ENCODE measurements around the gene GLA.

The GLA gene

DNA sequence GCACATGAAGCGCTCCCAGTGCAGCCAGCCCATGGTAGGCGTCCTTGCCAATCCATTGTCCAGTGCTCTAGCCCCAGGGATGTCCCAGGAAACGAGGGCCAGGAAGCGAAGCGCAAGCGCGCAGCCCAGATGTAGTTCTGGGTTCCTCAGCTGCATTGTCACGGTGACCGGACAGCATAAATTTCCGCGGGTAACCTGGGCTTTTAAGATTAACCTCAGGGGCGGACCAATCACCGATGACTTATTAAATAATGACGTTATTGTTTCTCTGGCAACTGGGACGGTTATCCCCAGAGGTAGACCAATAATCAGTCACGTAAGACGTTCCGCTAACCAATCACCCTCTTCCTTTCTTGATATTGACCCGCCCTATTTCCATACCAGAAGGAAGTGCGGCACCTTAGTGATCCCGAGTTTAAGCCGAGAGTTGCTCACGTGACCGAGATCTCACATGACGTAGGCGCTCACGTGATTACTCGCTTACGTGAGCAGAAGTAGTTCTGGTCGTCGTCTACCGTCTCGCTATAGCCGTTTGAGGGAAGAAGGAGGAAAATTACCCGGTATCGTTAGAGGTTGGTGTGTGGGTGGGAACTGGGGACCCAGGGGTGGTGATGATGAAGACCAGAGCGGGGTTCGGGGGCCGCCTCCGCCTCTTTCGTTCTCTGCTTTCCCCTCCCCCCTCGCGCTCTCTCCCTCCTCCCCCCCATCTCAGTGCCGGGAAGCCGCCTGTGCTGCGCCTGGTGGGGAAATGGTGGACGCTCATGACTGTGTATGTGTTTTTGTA lies at the start of gene GLA, which contains the start of gene HNRNPH2:
GLA (minus strand) TSS at position 178 of the 784 bp plus-strand sequence; CDS start at position 156, 22 bp downstream.
HNRNPH2 (plus strand) TSS at position 475 of the 784 bp plus-strand sequence. CDS start 3,767 bp downstream, outside the sequence.
- H3K9ac ChIP-seq (ENCODE audit: low read length) = peak within 1 kb of the TSS; percentile 85
- no peaks in the 10 kb centered on the region for H3K9me3 ChIP-seq (ENCODE audit: low read length)
- H3K27me3 ChIP-seq (ENCODE audit: control insufficient read depth in 1 of 2, insufficient read depth in 2 of 2, low read length in 2 of 2) = no peaks in the 10 kb centered on the region
- peaks cover 10% of the 10 kb centered on the region for H3K36me3 ChIP-seq (ENCODE audit: insufficient read depth, low read length)
- peak within 1 kb of the TSS; percentile 56 to 61 for H3K4me3 ChIP-seq (ENCODE audit: low read depth in 1 of 2, low read length in 2 of 2)
- peaks cover 4% of the 10 kb centered on the region for H3K4me1 ChIP-seq (ENCODE audit: insufficient read depth, low read length)
- peak within 1 kb of the TSS; percentile 71 for H3K27ac ChIP-seq (ENCODE audit: low read depth, low read length)

DNA sequence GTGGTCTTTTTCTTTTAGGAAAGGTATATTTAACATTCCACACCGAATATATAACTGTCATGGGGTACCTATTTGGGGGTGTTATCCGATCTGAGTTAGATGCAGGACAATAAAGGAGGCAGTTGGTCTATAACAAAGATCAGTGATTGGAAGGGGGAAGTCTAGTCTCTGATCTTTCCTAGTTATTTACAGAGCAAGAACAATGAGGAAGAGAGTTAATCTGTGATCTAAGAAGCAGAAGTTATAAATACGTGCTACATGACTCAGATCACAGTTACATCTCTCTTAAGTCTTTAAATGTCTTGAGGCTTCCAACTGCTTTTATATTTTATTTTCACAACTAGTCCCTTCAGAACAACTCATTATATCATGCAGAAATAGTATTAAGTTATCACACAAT lies 44.3 kb upstream of the GLA start:
- H3K27me3 ChIP-seq (ENCODE audit: control insufficient read depth in 1 of 2, insufficient read depth in 2 of 2, low read length in 2 of 2) = no peaks in the 10 kb centered on the region
- H3K4me1 ChIP-seq (ENCODE audit: insufficient read depth, low read length) = no peaks in the 10 kb centered on the region
- peaks cover 7% of the 10 kb centered on the region for H3K36me3 ChIP-seq (ENCODE audit: insufficient read depth, low read length)
- no peak overlapping the region for H3K4me3 ChIP-seq (ENCODE audit: low read depth in 1 of 2, low read length in 2 of 2)
- H3K9me3 ChIP-seq (ENCODE audit: low read length) = no peaks in the 10 kb centered on the region
- no peak overlapping the region for H3K27ac ChIP-seq (ENCODE audit: low read depth, low read length)
- no peak overlapping the region for H3K9ac ChIP-seq (ENCODE audit: low read length)

- no peak overlapping the region for H3K4me3 ChIP-seq (ENCODE audit: low read depth in 1 of 2, low read length in 2 of 2)
- no peaks in the 10 kb centered on the region for H3K9me3 ChIP-seq (ENCODE audit: low read length)
- no peaks in the 10 kb centered on the region for H3K27me3 ChIP-seq (ENCODE audit: control insufficient read depth in 1 of 2, insufficient read depth in 2 of 2, low read length in 2 of 2)
- no peaks in the 10 kb centered on the region for H3K4me1 ChIP-seq (ENCODE audit: insufficient read depth, low read length)
- H3K9ac ChIP-seq (ENCODE audit: low read length) = no peak overlapping the region
- H3K27ac ChIP-seq (ENCODE audit: low read depth, low read length) = no peak overlapping the region
- peaks cover 7% of the 10 kb centered on the region for H3K36me3 ChIP-seq (ENCODE audit: insufficient read depth, low read length)
Observed at GRCh38 chrX:101450961-101451360, 43.2 kb upstream of the GLA start.

- peaks cover 7% of the 10 kb centered on the region for H3K36me3 ChIP-seq (ENCODE audit: insufficient read depth, low read length)
- no peak overlapping the region for H3K27ac ChIP-seq (ENCODE audit: low read depth, low read length)
- H3K27me3 ChIP-seq (ENCODE audit: control insufficient read depth in 1 of 2, insufficient read depth in 2 of 2, low read length in 2 of 2) = no peaks in the 10 kb centered on the region
- H3K4me1 ChIP-seq (ENCODE audit: insufficient read depth, low read length) = no peaks in the 10 kb centered on the region
- no peak overlapping the region for H3K4me3 ChIP-seq (ENCODE audit: low read depth in 1 of 2, low read length in 2 of 2)
- H3K9me3 ChIP-seq (ENCODE audit: low read length) = no peaks in the 10 kb centered on the region
- no peak overlapping the region for H3K9ac ChIP-seq (ENCODE audit: low read length)
Observed at GRCh38 chrX:101450085-101450484, 42.4 kb upstream of the GLA start.

DNA sequence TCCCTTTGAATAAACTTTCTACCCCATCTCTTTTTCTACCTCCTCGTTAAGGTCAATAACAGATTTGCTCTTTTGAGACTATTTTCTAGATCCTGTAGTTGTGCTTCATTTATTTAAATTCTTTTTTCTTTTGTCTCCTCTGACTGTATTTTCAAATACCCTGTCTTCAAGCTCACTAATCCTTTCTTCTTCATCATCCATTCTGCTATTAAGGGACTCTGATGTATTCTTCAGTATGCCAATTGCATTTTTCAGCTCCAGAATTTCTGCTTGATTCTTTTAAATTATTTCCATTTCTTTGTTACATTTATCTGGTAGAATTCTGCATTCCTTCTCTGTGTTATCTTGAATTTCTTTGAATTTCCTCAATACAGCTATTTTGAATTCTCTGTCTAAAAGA lies 41.6 kb upstream of the GLA start:
- no peak overlapping the region for H3K9ac ChIP-seq (ENCODE audit: low read length)
- H3K27ac ChIP-seq (ENCODE audit: low read depth, low read length) = no peak overlapping the region

GRCh38 chrX:101442085-101442484 lies 34.4 kb upstream of the GLA start:
- Histone ChIP-seq H3K9me3 (ENCODE audit: low read length) (no peaks in the 10 kb centered on the region), H3K4me1 (ENCODE audit: insufficient read depth, low read length) (no peaks in the 10 kb centered on the region), H3K9ac (ENCODE audit: low read length) (no peak overlapping the region), H3K4me3 (ENCODE audit: low read depth in 1 of 2, low read length in 2 of 2) (no peak overlapping the region), H3K27me3 (ENCODE audit: control insufficient read depth in 1 of 2, insufficient read depth in 2 of 2, low read length in 2 of 2) (no peaks in the 10 kb centered on the region), H3K27ac (ENCODE audit: low read depth, low read length) (no peak overlapping the region), H3K36me3 (ENCODE audit: insufficient read depth, low read length) (peaks cover 14% of the 10 kb centered on the region)

More for the DNA sequence above, 41.6 kb upstream of the GLA start:
- Histone ChIP-seq H3K27me3 (ENCODE audit: control insufficient read depth in 1 of 2, insufficient read depth in 2 of 2, low read length in 2 of 2) (no peaks in the 10 kb centered on the region), H3K4me3 (ENCODE audit: low read depth in 1 of 2, low read length in 2 of 2) (no peak overlapping the region), H3K4me1 (ENCODE audit: insufficient read depth, low read length) (no peaks in the 10 kb centered on the region), H3K9me3 (ENCODE audit: low read length) (no peaks in the 10 kb centered on the region), H3K36me3 (ENCODE audit: insufficient read depth, low read length) (peaks cover 7% of the 10 kb centered on the region)

- H3K36me3 ChIP-seq (ENCODE audit: insufficient read depth, low read length) = peaks cover 5% of the 10 kb centered on the region
Observed at GRCh38 chrX:101430457-101431078, 22.8 kb upstream of the GLA start.

GRCh38 chrX:101429934-101430333 lies 22.2 kb upstream of the GLA start:
- Histone ChIP-seq H3K27me3 (ENCODE audit: control insufficient read depth in 1 of 2, insufficient read depth in 2 of 2, low read length in 2 of 2) (no peaks in the 10 kb centered on the region), H3K4me3 (ENCODE audit: low read depth in 1 of 2, low read length in 2 of 2) (no peak overlapping the region), H3K4me1 (ENCODE audit: insufficient read depth, low read length) (no peaks in the 10 kb centered on the region), H3K9me3 (ENCODE audit: low read length) (no peaks in the 10 kb centered on the region), H3K36me3 (ENCODE audit: insufficient read depth, low read length) (peaks cover 5% of the 10 kb centered on the region), H3K9ac (ENCODE audit: low read length) (no peak overlapping the region), H3K27ac (ENCODE audit: low read depth, low read length) (no peak overlapping the region)

More at GRCh38 chrX:101430457-101431078, 22.8 kb upstream of the GLA start:
- no peak overlapping the region for H3K9ac ChIP-seq (ENCODE audit: low read length)
- H3K27me3 ChIP-seq (ENCODE audit: control insufficient read depth in 1 of 2, insufficient read depth in 2 of 2, low read length in 2 of 2) = no peaks in the 10 kb centered on the region
- no peaks in the 10 kb centered on the region for H3K9me3 ChIP-seq (ENCODE audit: low read length)
- no peak overlapping the region for H3K4me3 ChIP-seq (ENCODE audit: low read depth in 1 of 2, low read length in 2 of 2)
- no peaks in the 10 kb centered on the region for H3K4me1 ChIP-seq (ENCODE audit: insufficient read depth, low read length)
- no peak overlapping the region for H3K27ac ChIP-seq (ENCODE audit: low read depth, low read length)

DNA sequence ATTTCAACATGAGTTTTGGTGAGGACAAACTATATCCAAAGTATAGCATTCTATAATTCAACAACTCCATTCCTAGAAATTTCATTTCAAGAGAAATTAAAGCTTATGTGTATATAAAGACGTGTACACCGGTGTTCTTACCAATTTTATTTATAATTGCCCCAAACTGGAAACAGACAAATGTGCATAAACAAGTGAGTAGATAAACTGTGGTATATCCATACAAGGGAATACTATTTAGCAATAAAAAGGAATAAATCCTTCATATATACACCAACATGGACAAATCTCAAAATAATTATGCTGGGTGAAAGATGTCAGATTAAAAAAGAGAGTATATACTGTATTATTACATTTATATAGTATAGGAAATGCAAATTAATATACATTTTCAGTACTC lies 20.2 kb upstream of the GLA start:
- Histone ChIP-seq H3K36me3 (ENCODE audit: insufficient read depth, low read length) (peaks cover 9% of the 10 kb centered on the region), H3K4me3 (ENCODE audit: low read depth in 1 of 2, low read length in 2 of 2) (no peak overlapping the region), H3K27ac (ENCODE audit: low read depth, low read length) (no peak overlapping the region), H3K9me3 (ENCODE audit: low read length) (no peaks in the 10 kb centered on the region), H3K9ac (ENCODE audit: low read length) (no peak overlapping the region), H3K27me3 (ENCODE audit: control insufficient read depth in 1 of 2, insufficient read depth in 2 of 2, low read length in 2 of 2) (no peaks in the 10 kb centered on the region), H3K4me1 (ENCODE audit: insufficient read depth, low read length) (no peaks in the 10 kb centered on the region)

- no peak overlapping the region for H3K9ac ChIP-seq (ENCODE audit: low read length)
- H3K36me3 ChIP-seq (ENCODE audit: insufficient read depth, low read length) = peaks cover 3% of the 10 kb centered on the region
- no peaks in the 10 kb centered on the region for H3K9me3 ChIP-seq (ENCODE audit: low read length)
- H3K4me3 ChIP-seq (ENCODE audit: low read depth in 1 of 2, low read length in 2 of 2) = no peak overlapping the region
- H3K27me3 ChIP-seq (ENCODE audit: control insufficient read depth in 1 of 2, insufficient read depth in 2 of 2, low read length in 2 of 2) = peaks cover 0 to 17% of the 10 kb centered on the region in 2 donors
- no peak overlapping the region for H3K27ac ChIP-seq (ENCODE audit: low read depth, low read length)
- H3K4me1 ChIP-seq (ENCODE audit: insufficient read depth, low read length) = peaks cover 23% of the 10 kb centered on the region
Observed at GRCh38 chrX:101419489-101419888, 11.8 kb upstream of the GLA start.

GRCh38 chrX:101417981-101418841 lies 10.5 kb upstream of the GLA start:
- no peaks in the 10 kb centered on the region for H3K9me3 ChIP-seq (ENCODE audit: low read length)
- peak overlapping the region; percentile 63 for H3K9ac ChIP-seq (ENCODE audit: low read length)

More at GRCh38 chrX:101417981-101418841, 10.5 kb upstream of the GLA start:
- Histone ChIP-seq H3K36me3 (ENCODE audit: insufficient read depth, low read length) (no peaks in the 10 kb centered on the region), H3K27me3 (ENCODE audit: control insufficient read depth in 1 of 2, insufficient read depth in 2 of 2, low read length in 2 of 2) (peaks cover 0 to 17% of the 10 kb centered on the region in 2 donors), H3K4me1 (ENCODE audit: insufficient read depth, low read length) (peaks cover 23% of the 10 kb centered on the region), H3K27ac (ENCODE audit: low read depth, low read length) (peak overlapping the region; percentile 76), H3K4me3 (ENCODE audit: low read depth in 1 of 2, low read length in 2 of 2) (peak overlapping the region; percentile 41 to 55)

Measured in muscle layer of colon (tissue), 2 donors.